Measurements from ENCODE around the gene MCAT.

The MCAT gene

DNA sequence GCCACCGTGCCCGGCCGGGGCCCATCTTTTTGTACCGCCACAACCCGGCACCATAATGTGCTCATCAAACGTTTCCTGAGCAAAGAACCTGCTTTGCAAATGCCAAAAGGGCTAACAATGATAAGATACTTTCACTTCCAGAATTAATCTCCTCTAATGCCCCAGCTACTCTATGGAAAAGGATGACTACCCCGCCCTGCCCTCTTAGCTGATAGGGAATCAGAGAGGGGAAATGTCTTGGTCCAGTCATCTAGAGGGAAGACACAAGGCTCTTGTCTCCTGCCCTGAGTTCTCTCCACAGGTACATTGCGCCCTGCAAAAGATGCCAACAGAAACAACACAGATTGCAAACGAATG lies 54.6 kb downstream of the MCAT start:
- no peak for DNase-seq

DNA sequence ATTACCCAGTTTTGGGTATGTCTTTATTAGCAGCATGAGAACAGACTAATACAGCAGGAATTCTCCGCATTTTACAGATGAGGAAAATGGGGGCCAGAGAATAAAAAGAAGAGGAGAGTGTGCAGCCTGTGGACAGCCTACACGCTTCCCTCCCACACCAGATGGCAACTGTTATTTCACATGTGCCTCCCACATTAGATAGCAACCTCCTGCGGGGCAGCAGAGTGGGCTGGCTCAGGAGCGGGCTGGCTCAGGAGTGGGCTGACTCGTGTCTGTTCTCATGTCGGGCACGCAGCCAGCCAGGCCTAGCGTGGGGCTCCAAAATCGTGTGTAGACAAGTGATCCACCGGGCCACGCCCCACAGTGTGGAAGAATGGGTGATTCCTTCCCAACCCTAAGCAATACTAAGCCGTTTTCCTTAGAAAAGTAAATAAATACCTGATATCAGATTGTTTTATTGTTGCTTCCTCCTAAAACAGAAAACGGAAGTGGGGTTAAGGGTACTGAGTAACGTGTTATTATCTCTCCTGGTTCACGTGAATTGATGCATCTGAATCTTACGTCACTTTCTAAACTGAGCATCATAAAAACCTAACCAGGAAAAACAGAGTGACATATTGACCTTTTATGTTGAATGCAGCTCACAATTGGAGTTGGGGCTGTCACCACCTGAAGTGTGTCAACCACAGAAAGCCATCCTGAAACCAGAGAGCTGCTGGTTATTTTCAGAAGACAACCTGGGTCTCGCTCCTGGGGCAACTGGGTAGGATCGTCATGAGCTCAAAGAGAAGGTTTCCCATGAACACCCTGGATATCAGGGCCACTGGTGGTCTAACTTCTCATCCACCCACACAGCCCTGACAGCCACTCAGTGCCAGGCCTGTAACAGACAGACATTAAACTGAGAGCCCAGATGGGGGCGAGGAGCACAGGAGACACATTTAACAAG lies 57.3 kb downstream of the MCAT start:
- DNase-seq, result no peak

All from NCI-H2107 (cell line).